HG02884 (cell line): Measurements from ENCODE around the gene LYL1.

Experiments used
- ATAC-seq: cut with Tn5 transposase; IDR thresholded peaks from one replicate; pipeline ENCODE4 v1.9.1; 2021; ENCODE audit warnings: mild to moderate bottlenecking, moderate library complexity; ENCODE audit not compliant: unreplicated experiment

Gene LYL1

DNA sequence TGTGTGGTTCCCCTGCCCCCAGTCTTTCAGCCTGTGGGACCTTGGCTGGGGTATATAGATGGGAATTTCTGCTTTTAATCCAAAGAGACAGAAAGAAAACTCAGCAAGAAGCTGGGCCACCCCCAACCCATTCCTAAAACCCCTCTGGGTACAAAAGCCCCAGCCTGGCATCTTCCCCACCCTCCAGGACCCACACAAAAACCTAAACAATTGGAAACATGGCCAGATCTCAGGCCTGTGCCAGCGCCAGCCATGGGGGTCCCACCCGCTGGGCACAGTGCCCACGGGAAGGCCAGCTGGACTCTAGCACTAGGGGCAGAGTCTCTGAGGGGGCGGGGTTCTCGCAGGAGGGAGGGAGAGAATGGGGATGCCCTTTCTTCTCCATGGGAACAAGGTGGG lies 8.6 kb downstream of the LYL1 start:
- no peak for ATAC-seq

- ATAC-seq, result no peak
These were observed 9.1 kb downstream of the LYL1 start for GRCh38 chr19:13093407-13094105.

DNA sequence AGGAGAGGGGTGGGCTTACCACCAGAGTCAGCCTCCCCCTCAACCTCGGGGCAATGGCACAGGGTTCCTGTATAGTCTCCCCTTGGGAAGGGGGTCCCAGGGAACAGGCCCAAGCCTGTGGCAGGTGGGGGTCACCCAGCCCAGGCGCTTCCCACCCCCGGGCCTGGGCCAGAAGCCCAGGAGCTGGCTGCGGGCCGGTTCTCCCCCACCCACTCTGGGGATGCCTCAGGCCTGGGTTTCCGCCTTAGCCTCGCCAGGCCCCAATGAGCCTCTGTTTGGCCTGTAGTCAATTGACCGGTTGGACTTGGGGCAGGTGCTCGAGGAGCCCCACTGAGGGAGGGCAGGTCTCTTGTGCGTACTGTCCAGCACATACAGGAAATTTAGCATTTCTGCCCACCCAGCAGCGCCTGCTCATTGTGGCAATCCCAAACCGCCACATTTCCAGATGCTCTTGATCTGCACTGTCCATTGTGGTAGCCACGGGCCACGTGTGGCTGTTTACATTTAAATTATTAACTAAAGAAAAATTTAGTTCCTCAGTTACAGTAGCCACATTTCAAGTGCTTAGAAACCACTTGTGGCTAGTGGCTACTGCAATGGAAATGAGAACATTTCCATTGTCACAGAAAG lies 9.9 kb downstream of the LYL1 start:
- ATAC-seq, result no peak

DNA sequence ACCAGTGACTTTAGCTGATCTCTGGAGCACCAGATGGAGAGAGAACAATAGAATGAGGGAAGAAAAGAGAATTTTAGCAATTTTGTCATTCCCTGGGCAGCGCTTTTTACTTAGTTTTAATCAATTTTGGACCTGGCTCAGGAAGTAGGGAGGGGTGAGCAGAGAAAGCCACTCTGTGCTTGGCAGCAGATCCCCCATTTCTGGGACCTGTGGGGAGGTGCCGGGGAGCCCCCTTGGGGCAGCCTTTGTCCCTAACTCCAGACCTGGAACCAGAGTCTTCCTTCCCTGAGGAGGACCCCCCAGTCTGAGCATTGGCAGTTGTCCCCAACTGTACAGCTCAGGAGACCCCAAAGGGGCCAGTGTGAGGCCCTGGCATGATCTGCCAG lies 10.5 kb downstream of the LYL1 start:
- no peak for ATAC-seq

DNA sequence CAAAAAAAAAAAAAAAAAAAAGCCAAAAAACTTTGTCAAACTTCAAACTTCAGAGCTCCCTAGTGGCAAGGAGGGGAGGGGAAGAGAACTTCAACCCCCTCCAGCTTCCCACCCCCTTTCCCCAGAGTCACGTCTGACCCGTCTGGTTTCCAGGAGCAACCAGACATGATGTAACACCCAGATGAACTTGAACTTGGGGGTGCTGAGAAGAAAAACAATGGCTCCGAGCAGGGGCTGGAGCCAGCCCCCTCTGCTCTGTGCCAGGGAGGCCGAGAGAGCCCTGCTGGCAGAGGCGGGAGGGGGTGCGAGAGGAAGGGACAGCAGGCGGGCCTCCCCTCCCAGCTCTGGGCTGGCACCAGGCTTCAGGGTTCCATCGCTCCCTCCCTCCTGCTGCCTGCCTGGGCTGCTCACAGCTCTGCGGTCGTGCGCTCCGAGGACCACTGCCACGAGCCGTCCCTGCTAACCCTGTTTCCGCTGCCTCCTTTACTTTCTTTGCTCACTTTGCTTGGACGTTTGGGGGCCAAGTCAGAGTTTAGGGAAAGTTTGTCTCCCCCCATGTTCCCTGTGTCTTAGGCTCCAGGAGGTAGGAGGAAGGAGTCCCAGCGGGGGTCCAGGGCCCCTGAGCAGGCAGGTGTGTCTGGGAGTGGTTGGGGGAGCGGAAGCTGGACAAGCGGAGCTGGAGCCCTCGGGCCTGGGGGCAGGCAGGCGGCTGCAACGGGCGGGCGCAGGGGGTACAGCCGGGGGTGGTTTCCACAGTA lies 11.1 kb downstream of the LYL1 start:
- ATAC-seq, result no peak

DNA sequence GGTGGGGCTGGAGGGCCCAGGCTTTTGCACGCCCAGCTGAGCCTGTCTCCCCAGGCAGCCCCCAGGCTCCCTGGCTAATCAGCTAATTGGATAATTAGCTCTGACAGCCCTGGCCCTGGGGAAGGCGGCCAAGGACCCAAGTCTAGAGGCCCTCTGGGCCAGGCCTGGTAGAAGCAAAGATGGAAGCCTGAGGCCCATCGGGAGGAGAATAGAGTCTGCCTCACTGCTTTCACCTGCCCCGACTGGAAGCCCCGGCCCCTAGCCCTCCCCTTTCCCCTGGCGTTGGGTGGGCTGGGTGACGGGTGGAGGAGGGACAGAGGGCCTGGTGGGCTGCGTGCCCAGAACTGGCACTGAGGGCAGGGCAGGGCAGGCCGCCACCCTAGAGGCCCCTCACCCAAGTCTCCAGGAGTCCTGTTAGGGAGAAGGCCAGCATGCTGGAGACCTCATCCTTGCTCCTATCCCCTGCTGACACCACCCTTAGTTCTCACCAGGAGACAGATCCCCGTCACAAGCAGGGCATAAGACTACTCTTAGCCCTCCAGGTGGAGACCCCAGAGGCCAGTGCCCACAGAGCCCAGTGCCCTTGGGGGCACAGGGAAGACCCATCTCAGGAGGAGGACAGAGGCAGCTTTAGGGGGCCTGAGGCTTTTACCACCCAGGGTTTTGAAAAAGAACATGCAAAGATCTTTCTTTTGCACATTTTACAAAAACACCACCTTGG lies 12.0 kb downstream of the LYL1 start:
- ATAC-seq, result no peak

DNA sequence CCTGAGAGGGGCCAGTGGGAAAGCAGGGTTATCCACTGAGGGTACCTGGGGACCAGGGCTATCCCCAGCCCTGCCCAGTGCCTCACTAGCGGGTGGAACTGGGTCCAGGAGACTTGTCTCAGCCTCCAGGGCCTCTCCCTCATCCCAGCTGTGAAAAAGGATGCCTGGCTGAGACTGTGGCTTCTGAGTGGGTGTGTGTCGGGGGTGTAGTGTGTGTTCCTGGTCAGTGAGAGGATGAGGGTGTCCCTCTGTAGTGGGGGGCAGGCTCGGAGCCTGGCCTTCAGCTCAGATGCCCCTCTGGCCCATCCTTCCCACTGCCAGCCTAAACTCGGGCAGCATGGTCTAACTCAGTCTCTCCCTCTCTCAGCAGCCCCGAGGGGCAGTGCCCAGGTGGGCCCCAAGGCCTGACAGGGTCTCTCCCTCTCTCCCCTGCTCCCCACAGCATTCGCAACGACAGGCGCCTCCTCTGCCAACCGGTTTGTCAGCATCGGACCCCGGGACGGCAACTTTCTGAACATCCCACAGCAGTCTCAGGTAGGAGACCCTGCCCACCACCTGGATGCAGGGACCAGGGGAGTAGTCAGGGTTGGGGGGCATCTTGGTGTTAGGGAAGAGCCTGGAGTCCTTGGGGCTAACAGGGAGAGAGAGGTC lies 12.7 kb downstream of the LYL1 start:
- ATAC-seq, result no peak

- no peak for ATAC-seq
These were observed 13.4 kb downstream of the LYL1 start for GRCh38 chr19:13089139-13089856.

DNA sequence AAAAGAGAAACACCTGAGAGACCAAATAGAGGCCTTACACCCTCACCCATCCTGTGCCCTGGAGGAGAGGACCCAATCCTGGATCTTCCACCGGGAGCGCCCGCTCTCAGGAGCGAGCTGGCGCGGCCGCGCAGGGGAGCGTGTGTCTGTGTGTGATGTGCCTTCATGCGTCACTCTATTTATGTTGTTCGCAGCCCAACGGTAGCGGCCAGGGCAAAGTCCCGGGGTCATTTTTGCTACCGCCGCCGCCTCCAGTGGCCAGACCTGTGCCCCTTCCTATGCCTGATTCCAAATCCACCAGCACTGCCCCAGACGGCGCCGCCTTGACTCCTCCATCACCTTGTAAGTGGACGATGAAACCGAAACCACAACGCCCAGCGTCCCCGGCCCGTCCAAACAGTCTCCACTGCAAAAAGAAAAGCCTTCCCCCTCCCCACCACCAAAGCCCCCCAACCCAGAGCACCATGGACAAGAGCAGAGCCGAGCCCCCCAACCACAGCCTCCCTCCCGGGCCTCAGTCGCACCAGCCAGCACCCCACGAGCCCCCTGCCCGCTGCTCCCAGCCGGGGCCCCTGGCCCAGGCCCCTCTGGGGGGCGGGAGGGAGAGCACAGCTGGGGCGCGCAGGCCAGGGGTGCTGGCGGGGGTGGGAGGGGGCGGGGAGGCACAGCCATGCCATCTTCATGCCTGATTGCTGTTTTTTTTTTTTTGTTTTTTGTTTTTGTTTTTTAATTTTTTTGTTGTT lies 14.7 kb downstream of the LYL1 start:
- ATAC-seq, result no peak

GRCh38 chr19:13087295-13087694 lies 15.4 kb downstream of the LYL1 start:
- no peak for ATAC-seq

DNA sequence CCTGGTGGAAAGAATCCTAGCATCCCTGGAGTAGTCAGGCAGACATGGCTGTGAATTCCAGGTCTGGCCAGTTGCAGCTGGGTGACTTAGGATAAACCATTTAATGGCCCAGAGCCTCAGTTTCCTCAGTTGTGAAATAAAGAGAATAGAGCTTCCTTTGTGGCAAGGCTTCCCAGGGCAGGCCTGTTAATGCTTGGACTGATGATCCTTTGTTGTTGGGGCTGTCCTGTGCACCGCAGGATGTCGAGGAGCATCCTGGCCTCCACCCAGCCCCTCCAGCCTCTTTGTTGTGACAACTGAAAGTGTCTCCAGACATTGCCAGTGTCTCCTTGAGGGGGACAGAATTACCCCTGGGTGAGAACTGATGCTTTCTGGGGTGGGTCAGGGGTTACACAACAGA lies 16.3 kb downstream of the LYL1 start:
- no peak for ATAC-seq

DNA sequence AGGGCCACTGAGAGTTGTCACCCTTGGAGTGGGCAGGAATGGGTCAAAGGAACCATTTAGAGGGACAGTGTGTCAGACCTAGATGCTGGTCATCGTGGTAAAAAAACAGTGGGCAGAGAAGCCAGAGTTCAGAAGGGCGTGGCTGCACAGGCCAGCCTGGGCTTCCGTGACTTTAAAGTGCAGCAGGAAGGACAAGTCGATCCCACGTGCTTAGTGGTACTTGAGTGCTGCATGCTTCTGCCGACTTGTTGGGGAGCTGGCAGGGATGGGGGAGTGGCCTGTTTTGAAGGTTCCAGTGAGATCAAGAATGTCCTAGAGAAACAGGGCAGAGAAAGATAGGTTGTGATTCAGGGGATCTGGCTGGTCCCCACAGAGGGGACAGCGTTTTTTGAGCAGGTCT lies 17.0 kb downstream of the LYL1 start:
- no peak for ATAC-seq

DNA sequence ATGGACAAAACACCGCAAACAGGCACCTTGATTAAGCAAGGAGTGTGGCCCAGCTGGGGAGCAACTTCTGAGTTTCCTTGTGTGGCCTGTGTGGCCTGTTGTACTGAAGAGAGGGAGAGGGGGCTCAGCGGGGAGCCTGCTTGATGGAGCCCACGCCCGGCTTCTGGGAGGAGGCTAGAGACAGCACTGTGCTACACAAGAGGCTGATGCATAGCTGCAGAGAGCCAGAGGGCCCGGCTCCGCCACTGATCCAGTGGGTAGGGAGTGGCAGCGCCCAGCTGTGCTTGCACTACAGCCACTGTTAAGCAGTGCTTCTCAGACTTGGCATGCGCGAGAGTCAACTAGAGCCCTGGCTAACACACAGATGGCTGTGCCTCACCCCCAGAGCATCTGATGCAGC lies 19.0 kb downstream of the LYL1 start:
- no peak for ATAC-seq

DNA sequence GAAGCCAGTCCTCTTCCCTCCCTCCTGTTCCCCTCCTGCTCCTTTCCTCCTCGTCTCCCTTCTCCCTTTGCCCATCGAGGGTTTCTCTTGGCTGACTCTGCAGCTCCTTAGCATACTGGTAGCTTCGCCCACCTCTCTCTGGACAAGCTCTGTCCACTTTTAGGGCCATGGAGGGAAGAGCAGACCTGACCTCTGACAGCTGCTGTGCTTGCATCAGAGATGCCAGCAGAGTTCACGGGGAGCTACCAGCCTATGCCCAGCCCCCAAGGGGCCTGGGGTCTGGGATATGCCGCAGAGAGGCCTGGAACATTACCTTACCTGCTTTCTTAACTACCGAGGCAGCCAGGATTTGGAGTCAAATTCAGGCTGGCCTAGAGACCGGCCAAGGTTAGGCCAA lies 19.7 kb downstream of the LYL1 start:
- no peak for ATAC-seq

- no peak for ATAC-seq
These were observed 20.3 kb downstream of the LYL1 start for GRCh38 chr19:13082192-13083007.

GRCh38 chr19:13079542-13079986 lies 23.1 kb downstream of the LYL1 start:
- ATAC-seq, result no peak

DNA sequence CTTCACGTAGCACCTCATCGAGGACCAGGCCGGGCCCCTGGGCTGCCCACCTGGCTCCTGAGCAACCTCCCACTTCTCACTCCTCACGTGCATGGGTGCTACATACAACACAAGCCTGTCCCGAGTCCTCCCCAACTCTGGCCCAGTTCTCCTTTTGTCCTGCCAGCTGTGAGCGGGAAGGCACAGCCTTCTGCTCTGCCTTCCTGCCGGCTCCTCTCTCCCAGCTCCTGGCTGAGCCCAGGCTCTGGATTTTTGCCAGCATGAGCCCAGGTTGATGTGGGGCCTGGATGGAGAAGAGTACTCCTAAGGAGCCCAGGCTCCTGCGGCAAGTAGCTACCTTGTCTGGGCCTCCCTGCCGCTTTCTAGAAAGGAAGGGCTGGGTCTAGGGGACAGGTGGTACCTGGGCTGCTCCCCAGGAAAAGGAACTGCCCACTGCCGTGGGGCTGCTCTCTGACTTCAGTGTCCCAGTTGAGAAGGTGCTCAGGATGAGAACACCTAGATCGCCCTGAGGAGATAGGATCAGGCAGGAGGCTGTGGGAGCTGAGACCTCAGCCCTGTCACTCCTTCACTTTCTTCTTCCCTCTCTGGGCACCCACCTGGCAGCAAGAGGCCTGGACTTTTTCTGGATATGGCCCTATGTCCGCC lies 23.6 kb downstream of the LYL1 start:
- no peak for ATAC-seq

DNA sequence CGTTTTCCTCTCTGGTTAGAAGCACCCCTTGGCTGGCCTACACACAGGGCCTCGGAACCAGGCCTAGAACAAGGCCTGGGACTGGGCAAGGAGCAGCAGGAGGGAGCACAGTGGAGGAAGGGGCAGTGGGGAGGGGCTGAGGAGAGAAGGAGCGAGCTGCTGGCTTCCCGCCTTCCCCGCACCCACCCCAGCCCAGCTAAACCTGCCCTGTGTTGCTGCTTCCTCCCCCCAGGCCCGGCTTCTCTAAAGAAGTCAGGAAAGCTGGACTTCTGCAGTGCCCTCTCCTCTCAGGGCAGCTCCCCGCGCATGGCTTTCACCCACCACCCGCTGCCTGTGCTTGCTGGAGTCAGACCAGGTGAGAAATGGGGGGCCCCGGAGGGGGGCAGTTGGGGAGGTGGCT lies 24.3 kb downstream of the LYL1 start:
- ATAC-seq, result no peak
